GM21619 (cell line): ENCODE data around the gene ZNF214.
"Not testable (repeated sequence)": the region's sequence is repeated elsewhere in the genome, so short reads cannot be mapped to it uniquely, and the experiment has no call there.

Experiments
- ATAC-seq: cut with Tn5 transposase; IDR thresholded peaks from one replicate; pipeline ENCODE4 v1.9.1; 2021; ENCODE audit not compliant: unreplicated experiment

ZNF214 gene

GRCh38 chr11:6991227-6991626 lies 28.9 kb downstream of the ZNF214 start:
- ATAC-seq = no peak

GRCh38 chr11:6988506-6988905 lies 31.6 kb downstream of the ZNF214 start:
- no peak for ATAC-seq

GRCh38 chr11:6986487-6986886 lies 33.7 kb downstream of the ZNF214 start:
- no peak for ATAC-seq

- ATAC-seq = no peak
Measured at GRCh38 chr11:6979365-6979764, 40.8 kb downstream of the ZNF214 start.

GRCh38 chr11:6969854-6970253 lies 50.3 kb downstream of the ZNF214 start:
- ATAC-seq = not testable (repeated sequence)

- no peak for ATAC-seq
Measured at GRCh38 chr11:6968816-6969215, 51.3 kb downstream of the ZNF214 start.

GRCh38 chr11:6962673-6963072 lies 57.5 kb downstream of the ZNF214 start:
- ATAC-seq = no peak

GRCh38 chr11:6962141-6962540 lies 58.0 kb downstream of the ZNF214 start:
- ATAC-seq = no peak

- ATAC-seq = not testable (repeated sequence)
Measured at GRCh38 chr11:6954248-6954647, 65.9 kb downstream of the ZNF214 start.
